ENCODE results near the gene STIM2. TPM values are rescaled to one million over a fixed set of nuclear protein-coding genes. Genes with fewer than 3 reads are reported as not detected.

Gene STIM2
- polyA plus RNA-seq, 3 donors, result 8.6 to 16.5 (median 8.8) TPM

DNA sequence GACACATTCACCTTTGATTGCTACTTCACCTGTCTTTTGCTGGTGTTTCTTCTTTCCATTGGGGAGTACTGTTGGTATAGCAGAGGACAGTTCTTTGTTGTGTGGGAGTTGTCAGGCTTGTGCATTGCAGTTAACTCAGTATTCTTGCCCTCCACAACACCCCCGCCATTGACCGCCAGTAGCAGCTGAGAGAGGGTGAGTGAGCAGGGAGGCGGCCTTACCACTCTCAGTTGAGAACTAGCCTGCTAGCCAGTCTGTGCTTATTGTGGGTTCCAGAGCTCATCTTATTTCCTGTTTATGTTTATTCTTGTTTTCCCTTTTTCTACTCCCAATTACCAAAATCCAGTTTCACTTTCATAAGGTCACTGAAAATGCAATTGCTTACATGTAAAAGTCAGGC, 52.2 kb downstream of the STIM2 start:
- H3K27ac ChIP-seq (ENCODE audit: low read depth in 1 of 2, low read length in 2 of 2), result no peak overlapping the region
- H3K79me2 ChIP-seq (ENCODE audit: insufficient read depth, low read length), result peaks cover 25% of the 10 kb centered on the region
- H4K20me1 ChIP-seq (ENCODE audit: insufficient read depth, low read length), result peaks cover 20% of the 10 kb centered on the region
- intact Hi-C loops (cut with micrococcal nuclease), result no loop called here
- H3K4me2 ChIP-seq (replicated peaks; ENCODE audit: extremely low read depth, low read length, poor library complexity, severe bottlenecking), result no peak overlapping the region
- no peaks in the 10 kb centered on the region for H3K27me3 Mint-ChIP-seq (ENCODE audit: low read depth in 3 of 3)
- peaks cover 2 to 5% of the 10 kb centered on the region in 2 donors for H3K36me3 Mint-ChIP-seq
- TF ChIP-seq, protein P1, sequence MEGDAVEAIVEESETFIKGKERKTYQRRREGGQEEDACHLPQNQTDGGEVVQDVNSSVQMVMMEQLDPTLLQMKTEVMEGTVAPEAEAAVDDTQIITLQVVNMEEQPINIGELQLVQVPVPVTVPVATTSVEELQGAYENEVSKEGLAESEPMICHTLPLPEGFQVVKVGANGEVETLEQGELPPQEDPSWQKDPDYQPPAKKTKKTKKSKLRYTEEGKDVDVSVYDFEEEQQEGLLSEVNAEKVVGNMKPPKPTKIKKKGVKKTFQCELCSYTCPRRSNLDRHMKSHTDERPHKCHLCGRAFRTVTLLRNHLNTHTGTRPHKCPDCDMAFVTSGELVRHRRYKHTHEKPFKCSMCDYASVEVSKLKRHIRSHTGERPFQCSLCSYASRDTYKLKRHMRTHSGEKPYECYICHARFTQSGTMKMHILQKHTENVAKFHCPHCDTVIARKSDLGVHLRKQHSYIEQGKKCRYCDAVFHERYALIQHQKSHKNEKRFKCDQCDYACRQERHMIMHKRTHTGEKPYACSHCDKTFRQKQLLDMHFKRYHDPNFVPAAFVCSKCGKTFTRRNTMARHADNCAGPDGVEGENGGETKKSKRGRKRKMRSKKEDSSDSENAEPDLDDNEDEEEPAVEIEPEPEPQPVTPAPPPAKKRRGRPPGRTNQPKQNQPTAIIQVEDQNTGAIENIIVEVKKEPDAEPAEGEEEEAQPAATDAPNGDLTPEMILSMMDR (IDR thresholded peaks at IDR 0.05), result no peak
- H3K4me3 ChIP-seq (replicated peaks in 1 of 3; ENCODE audit: low read depth in 2 of 3, low read length in 3 of 3), result no peak overlapping the region
- H3K4me3 Mint-ChIP-seq, result no peak overlapping the region
- no peak overlapping the region for H2AFZ ChIP-seq (ENCODE audit: insufficient read depth, low read depth, low read length, poor library complexity, severe bottlenecking)
- no peaks in the 10 kb centered on the region for H3K36me3 ChIP-seq (replicated peaks in 1 of 2; ENCODE audit: control insufficient read depth in 1 of 2, insufficient read depth in 2 of 2, low read length in 2 of 2)
- no peaks in the 10 kb centered on the region for H3K27me3 ChIP-seq (ENCODE audit: control insufficient read depth in 2 of 2, insufficient read depth in 2 of 2, low read length in 2 of 2)
- H3K4me1 ChIP-seq (ENCODE audit: control insufficient read depth in 1 of 2, insufficient read depth in 2 of 2, low read length in 2 of 2), result peaks cover 5 to 7% of the 10 kb centered on the region in 2 donors
- peak overlapping the region in 1 of 7 donors; percentile 73 for H3K27ac Mint-ChIP-seq
- no peaks in the 10 kb centered on the region for H3K9me3 ChIP-seq (replicated peaks in 1 of 2; ENCODE audit: control insufficient read depth in 1 of 2, insufficient read depth in 1 of 2, low read length in 2 of 2)
- H3K4me1 Mint-ChIP-seq, result peaks cover 25% of the 10 kb centered on the region
- DNase-seq, result no peak
- no CpG with 5 or more reads among the region's 3 CpGs for WGBS (ENCODE audit: insufficient coverage)
- peaks cover 0 to 2% (median 0%) of the 10 kb centered on the region in 7 donors for H3K9me3 Mint-ChIP-seq
- no peak overlapping the region for H3K9ac ChIP-seq (ENCODE audit: insufficient read depth, low read length, poor library complexity, severe bottlenecking)

DNA sequence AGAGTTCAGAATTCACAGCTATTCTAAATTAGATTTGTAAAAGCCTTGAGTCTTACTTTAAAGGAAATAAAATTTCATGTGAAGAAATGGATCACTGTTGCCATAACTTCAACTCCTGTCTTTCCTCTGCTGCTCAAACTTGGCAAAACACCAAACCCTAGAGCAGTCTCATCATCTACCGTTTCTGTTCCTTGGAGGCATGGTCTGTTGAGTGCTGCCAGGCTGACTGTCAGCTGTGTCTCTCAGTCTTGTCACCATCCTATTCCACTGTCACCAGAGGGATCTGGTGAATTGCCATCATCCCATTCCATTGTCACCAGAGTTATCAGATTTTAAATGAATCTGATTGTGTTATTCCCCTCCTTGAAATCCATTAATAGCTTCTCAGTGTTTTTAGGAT, 55.6 kb downstream of the STIM2 start:
- Mint-ChIP-seq H3K36me3 (peaks cover 18 to 23% of the 10 kb centered on the region in 2 donors), H3K4me1 (peaks cover 15% of the 10 kb centered on the region), H3K4me3 (no peak overlapping the region), H3K27ac (peak overlapping the region in 2 of 7 donors; percentile 60 to 71), H3K9me3 (peaks cover 0 to 3% (median 0%) of the 10 kb centered on the region in 7 donors), H3K27me3 (ENCODE audit: low read depth in 3 of 3) (no peaks in the 10 kb centered on the region)
- Histone ChIP-seq H2AFZ (ENCODE audit: insufficient read depth, low read depth, low read length, poor library complexity, severe bottlenecking) (no peak overlapping the region), H4K20me1 (ENCODE audit: insufficient read depth, low read length) (peaks cover 23% of the 10 kb centered on the region), H3K36me3 (replicated peaks in 1 of 2; ENCODE audit: control insufficient read depth in 1 of 2, insufficient read depth in 2 of 2, low read length in 2 of 2) (peaks cover 14 to 21% of the 10 kb centered on the region in 2 donors), H3K9ac (ENCODE audit: insufficient read depth, low read length, poor library complexity, severe bottlenecking) (no peak overlapping the region), H3K27me3 (ENCODE audit: control insufficient read depth in 2 of 2, insufficient read depth in 2 of 2, low read length in 2 of 2) (no peaks in the 10 kb centered on the region), H3K9me3 (replicated peaks in 1 of 2; ENCODE audit: control insufficient read depth in 1 of 2, insufficient read depth in 1 of 2, low read length in 2 of 2) (no peaks in the 10 kb centered on the region), H3K4me1 (ENCODE audit: control insufficient read depth in 1 of 2, insufficient read depth in 2 of 2, low read length in 2 of 2) (no peaks in the 10 kb centered on the region), H3K4me3 (replicated peaks in 1 of 3; ENCODE audit: low read depth in 2 of 3, low read length in 3 of 3) (no peak overlapping the region), H3K27ac (ENCODE audit: low read depth in 1 of 2, low read length in 2 of 2) (no peak overlapping the region), H3K79me2 (ENCODE audit: insufficient read depth, low read length) (peaks cover 11% of the 10 kb centered on the region), H3K4me2 (replicated peaks; ENCODE audit: extremely low read depth, low read length, poor library complexity, severe bottlenecking) (no peak overlapping the region)
- TF ChIP-seq, protein P1 (IDR thresholded peaks at IDR 0.05), result no peak
- 0% methylated on average over 1 of the region's 1 CpG for WGBS (ENCODE audit: insufficient coverage)
- intact Hi-C loops (cut with micrococcal nuclease), result no loop called here
- DNase-seq, result no peak
